GM19193 (cell line): ENCODE results near the gene ERBB2.
A peak's percentile ranks its signal among the peaks of the same experiment; 100 is the strongest.

ENCODE experiments used
- POLR2A ChIP-seq: IDR thresholded peaks from 4 replicates; pipeline ENCODE4 v1.6.1; 2011; ENCODE audit not compliant: insufficient read depth, insufficient read length; ENCODE audit errors: extremely low read depth

The ERBB2 gene

GRCh38 chr17:39716879-39717536, 17.1 kb downstream of the ERBB2 start:
- no peak for TF ChIP-seq POLR2A

- no peak for TF ChIP-seq POLR2A
Observed at GRCh38 chr17:39717660-39718059, 17.8 kb downstream of the ERBB2 start.

- no peak for TF ChIP-seq POLR2A
Observed at GRCh38 chr17:39719563-39720355, 19.9 kb downstream of the ERBB2 start.

GRCh38 chr17:39722104-39722503, 22.2 kb downstream of the ERBB2 start:
- TF ChIP-seq POLR2A = no peak

- no peak for TF ChIP-seq POLR2A
Observed at GRCh38 chr17:39722965-39723848, 23.3 kb downstream of the ERBB2 start.

- no peak for TF ChIP-seq POLR2A
Observed at GRCh38 chr17:39724731-39725130, 24.9 kb downstream of the ERBB2 start.

GRCh38 chr17:39726617-39727016, 26.8 kb downstream of the ERBB2 start:
- TF ChIP-seq POLR2A = no peak

- no peak for TF ChIP-seq POLR2A
Observed at GRCh38 chr17:39727556-39727955, 27.7 kb downstream of the ERBB2 start.

GRCh38 chr17:39729280-39729851, 29.5 kb downstream of the ERBB2 start:
- TF ChIP-seq POLR2A = no peak

GRCh38 chr17:39730095-39730921, 30.4 kb downstream of the ERBB2 start, which contains the start of gene MIEN1:
Gene MIEN1 (minus strand): TSS chr17:39730532. CDS start chr17:39730495, 37 bp downstream.
- TF ChIP-seq POLR2A = peak; percentile 83

- TF ChIP-seq POLR2A = no peak
Observed at GRCh38 chr17:39732586-39732985, 32.7 kb downstream of the ERBB2 start.

GRCh38 chr17:39735882-39736281, 36.0 kb downstream of the ERBB2 start:
- TF ChIP-seq POLR2A = no peak

GRCh38 chr17:39736319-39737165, 36.7 kb downstream of the ERBB2 start:
- TF ChIP-seq POLR2A = no peak

- no peak for TF ChIP-seq POLR2A
Observed at GRCh38 chr17:39737206-39737759, 37.4 kb downstream of the ERBB2 start.
